ENCODE measurements around the gene DOCK6.

DOCK6 gene

DNA sequence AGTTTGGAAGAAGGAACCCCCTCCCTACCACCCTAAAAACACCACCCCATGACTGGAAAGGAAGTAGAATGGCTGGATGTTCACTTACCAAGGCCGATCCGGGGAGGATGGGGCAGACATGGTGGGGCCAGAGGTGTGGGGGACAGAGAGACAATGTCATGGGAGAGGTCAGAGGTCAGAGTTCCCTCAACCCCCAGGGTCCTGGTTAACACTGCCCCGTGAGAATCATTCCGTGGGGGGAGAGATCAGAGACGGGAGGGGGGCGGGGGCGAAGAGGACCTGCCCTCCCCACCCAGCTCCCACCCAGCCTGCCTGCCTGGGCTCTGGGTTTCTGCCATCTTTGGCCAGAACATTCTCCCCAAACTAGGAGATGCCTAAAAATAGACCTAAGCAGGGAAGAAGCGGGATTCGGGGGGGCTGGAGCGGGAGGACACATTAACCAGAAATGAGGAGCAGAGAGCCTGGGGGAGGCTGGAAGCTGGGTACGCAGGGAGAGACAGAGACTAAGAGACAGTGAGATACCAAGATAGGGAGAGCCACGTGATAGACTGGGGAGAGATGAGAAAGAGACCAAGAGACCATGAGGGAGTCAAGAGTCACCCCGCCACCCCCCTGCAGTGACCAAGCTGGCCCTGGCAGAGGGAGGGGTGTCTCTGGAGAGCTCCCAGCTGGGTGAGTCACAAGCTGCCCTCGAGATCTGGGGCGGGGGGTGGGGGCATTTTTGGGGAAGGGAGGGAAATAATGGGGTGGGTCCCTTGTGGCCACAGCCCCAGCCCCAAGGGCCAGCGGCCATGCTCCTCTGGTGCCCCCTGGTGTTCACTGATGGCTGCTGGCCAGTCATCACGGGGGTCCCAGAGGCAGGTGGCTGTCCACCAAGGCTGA lies 58.9 kb downstream of the DOCK6 start:
- Mint-ChIP-seq H3K4me1 (peaks cover 6% of the 10 kb centered on the region), H3K4me3 (no peak overlapping the region), H3K36me3 (peaks cover 4% of the 10 kb centered on the region), H3K9me3 (no peaks in the 10 kb centered on the region), H3K27ac (no peak overlapping the region)
- peak; percentile 29 for ATAC-seq
- DNase-seq (ENCODE audit: low spot score in 2 of 2) = no peak

DNA sequence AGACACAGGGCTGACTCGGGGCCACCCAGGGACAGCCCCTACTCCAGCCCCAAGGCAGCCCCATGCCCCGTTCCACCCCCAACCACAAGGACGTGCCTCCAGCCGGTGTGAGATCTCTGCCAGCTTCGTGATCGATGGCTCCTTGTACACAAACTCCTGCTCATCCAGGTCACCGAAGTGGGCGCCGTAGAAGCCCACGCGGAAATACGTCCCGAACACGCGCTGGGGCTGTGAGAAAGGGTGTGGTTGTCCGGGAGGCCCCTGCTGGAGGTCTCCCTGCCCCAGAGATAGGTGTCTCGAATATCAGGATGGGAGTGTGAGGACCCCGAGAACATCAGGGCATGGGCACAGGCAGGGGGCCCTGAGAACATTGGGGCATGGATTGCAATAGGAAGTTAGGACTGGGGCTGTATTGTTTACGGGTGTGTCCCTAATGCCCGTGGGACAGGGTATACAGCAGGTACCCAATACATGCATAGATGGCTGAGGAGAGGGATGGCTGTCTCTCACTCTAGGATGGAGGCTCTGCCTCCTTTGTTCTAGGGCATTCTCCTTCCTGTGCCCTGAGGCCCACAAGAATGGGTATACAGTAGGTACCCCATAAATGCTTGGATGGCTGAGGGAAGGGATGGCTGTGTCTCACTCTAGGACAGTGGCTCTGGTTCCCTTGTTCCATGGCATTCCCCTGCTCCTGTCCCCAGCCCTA lies 59.7 kb downstream of the DOCK6 start:
- Mint-ChIP-seq H3K4me3 (no peak overlapping the region), H3K9me3 (no peaks in the 10 kb centered on the region), H3K27ac (no peak overlapping the region), H3K36me3 (no peaks in the 10 kb centered on the region), H3K4me1 (peaks cover 6% of the 10 kb centered on the region)
- DNase-seq (ENCODE audit: low spot score in 2 of 2) = no peak
- no peak for ATAC-seq

DNA sequence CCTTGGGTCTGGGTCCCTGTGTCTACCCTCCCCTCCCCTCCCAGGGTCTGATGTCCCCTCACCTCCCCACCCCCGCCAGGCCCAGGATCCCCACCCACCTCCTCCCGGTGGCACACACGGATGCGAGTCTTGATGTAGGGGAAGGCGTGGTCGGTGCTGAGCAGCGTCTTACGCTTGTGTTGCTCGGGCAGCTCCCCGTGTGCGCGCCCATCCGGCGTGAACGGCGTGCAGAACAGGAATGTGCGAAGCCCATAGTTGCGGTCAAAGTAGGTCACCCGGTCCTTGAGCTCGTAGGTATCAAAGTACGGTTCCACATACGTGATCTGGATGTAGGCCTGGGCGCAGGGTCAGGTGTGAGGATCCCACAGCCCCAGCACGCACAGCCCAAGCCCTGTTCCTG lies 60.5 kb downstream of the DOCK6 start:
- Mint-ChIP-seq H3K27ac (no peak overlapping the region), H3K4me1 (peaks cover 6% of the 10 kb centered on the region), H3K9me3 (no peaks in the 10 kb centered on the region), H3K4me3 (no peak overlapping the region), H3K36me3 (no peaks in the 10 kb centered on the region)
- DNase-seq (ENCODE audit: low spot score in 2 of 2) = no peak
- no peak for ATAC-seq

DNA sequence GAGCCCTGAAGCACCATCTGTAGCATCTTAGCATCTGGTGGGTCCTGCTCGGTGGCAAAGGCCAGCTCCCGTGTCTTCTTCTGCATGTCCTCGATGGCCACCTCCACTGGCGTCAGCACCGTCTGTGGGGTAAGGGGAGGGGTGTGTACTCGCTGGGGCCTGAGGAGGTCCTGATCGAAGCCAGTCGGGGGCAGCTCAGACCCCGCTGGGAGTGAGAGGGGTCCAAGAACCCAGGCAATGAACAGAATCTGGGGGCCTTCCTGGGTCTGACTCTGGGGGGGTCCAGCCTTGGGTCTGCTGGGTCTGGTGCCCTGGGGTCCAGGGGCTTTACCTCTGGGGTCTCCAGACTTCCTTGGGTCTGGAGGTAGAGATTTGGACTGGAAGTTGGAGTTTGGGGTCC lies 61.4 kb downstream of the DOCK6 start:
- ATAC-seq = no peak
- H3K4me1 Mint-ChIP-seq = peaks cover 12% of the 10 kb centered on the region
- no peak for DNase-seq (ENCODE audit: low spot score in 2 of 2)
- no peaks in the 10 kb centered on the region for H3K36me3 Mint-ChIP-seq
- H3K9me3 Mint-ChIP-seq = no peaks in the 10 kb centered on the region
- H3K27ac Mint-ChIP-seq = no peak overlapping the region
- no peak overlapping the region for H3K4me3 Mint-ChIP-seq

DNA sequence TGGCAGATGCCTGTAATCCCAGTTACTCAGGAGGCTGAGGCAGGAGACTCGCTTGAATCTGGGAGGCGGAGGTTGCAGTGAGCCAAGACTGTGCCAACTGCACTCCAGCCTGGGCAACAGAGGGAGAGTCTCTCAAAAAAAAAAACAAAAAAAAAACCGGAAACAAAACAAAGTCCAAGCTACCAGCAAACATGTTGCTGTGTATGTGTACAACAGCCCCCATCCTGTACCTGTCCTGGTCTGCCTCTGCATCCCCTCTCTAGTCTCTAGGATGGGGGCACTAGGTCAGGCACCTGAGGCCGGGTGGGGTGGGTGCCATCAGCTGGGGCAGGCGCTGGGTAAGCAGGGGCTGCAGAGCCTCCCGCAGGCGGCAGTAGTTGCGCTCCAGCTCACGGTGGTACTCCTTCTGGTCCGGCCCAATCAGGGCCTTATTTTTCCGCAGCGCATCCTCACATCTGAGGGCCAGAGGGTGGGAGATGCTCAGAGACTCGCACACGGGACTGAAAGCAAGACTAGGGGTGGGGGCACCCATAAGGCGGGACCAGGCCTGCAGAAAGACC lies 62.2 kb downstream of the DOCK6 start:
- Mint-ChIP-seq H3K4me1 (peaks cover 12% of the 10 kb centered on the region), H3K36me3 (no peaks in the 10 kb centered on the region), H3K4me3 (no peak overlapping the region), H3K9me3 (no peaks in the 10 kb centered on the region), H3K27ac (no peak overlapping the region)
- DNase-seq (ENCODE audit: low spot score in 2 of 2) (no peak), ATAC-seq (no peak)

DNA sequence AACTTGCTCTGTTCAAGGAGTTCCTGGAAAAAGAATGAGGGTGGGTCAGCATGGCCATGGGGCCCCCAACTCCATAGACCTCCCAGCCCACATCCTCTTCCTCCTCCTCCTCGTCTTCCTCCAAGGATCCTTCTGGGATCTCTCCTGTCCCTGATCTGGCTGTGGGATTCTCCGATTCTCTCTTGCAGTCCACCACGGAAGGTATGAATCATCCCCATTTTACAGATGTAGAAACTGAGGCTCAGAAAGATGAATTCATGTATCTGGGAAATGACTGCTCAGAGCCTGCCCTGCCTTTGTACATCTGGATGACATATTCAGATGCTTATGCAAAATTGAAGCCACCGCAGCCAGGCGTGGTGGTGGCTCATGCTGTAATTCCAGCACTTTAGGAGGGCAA lies 62.8 kb downstream of the DOCK6 start:
- Mint-ChIP-seq H3K4me1 (peaks cover 12% of the 10 kb centered on the region), H3K36me3 (no peaks in the 10 kb centered on the region), H3K4me3 (no peak overlapping the region), H3K27ac (no peak overlapping the region), H3K9me3 (no peaks in the 10 kb centered on the region)
- DNase-seq (ENCODE audit: low spot score in 2 of 2) (no peak), ATAC-seq (no peak)

DNA sequence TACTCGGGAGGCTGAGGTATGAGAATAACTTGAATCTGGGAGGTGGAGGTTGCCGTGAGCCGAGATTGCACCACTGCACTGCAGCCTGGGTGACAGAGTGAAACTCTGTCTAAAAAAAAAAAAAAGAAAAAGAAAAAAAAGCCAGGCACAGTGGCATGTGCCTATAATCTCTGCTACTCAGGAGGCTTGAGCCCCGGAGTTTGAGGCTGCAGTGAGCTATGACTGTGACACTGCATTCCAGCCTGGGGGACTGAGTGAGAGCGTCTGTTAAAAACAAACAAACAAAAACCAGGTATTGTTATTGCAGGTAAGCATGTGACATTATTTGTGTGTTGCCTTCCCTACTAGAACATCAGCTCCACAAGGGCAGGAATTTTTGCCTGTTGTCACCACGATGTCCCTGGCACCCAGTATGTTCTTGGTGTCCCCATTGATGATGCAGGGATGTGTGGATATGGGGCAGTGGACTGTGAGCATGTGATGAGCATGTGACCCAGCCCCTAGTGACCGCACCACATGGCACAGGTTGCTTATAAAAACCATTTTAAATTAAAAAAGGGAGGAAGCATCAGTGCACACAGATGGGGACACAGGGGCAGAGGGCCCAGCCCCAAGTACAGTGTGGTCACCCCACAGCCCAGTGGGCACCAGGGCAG lies 63.4 kb downstream of the DOCK6 start:
- no peak for DNase-seq (ENCODE audit: low spot score in 2 of 2)
- H3K4me3 Mint-ChIP-seq = no peak overlapping the region
- H3K36me3 Mint-ChIP-seq = no peaks in the 10 kb centered on the region
- peaks cover 12% of the 10 kb centered on the region for H3K4me1 Mint-ChIP-seq
- H3K27ac Mint-ChIP-seq = no peak overlapping the region
- no peak for ATAC-seq
- no peaks in the 10 kb centered on the region for H3K9me3 Mint-ChIP-seq

DNA sequence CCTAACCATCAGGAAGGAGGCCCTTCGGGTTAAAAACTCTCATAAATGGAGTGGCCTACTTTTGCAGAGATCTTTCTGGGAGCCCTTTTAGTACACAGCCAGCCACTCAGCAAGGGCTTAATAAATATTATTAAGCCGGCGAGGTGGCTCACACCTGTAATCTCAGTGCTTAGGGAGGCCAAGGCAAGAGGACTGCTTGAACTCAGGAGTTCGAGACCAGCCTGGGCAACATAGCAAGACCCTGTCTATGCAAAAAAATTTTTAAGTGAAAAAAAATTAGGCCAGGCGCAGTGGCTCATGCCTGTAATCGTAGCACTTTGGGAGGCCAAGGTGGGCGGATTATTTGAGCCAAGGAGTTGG lies 64.2 kb downstream of the DOCK6 start:
- Mint-ChIP-seq H3K4me3 (peak overlapping the region; percentile 68), H3K9me3 (no peaks in the 10 kb centered on the region), H3K36me3 (no peaks in the 10 kb centered on the region), H3K27ac (no peak overlapping the region), H3K4me1 (peaks cover 6% of the 10 kb centered on the region)
- ATAC-seq = no peak
- no peak for DNase-seq (ENCODE audit: low spot score in 2 of 2)

DNA sequence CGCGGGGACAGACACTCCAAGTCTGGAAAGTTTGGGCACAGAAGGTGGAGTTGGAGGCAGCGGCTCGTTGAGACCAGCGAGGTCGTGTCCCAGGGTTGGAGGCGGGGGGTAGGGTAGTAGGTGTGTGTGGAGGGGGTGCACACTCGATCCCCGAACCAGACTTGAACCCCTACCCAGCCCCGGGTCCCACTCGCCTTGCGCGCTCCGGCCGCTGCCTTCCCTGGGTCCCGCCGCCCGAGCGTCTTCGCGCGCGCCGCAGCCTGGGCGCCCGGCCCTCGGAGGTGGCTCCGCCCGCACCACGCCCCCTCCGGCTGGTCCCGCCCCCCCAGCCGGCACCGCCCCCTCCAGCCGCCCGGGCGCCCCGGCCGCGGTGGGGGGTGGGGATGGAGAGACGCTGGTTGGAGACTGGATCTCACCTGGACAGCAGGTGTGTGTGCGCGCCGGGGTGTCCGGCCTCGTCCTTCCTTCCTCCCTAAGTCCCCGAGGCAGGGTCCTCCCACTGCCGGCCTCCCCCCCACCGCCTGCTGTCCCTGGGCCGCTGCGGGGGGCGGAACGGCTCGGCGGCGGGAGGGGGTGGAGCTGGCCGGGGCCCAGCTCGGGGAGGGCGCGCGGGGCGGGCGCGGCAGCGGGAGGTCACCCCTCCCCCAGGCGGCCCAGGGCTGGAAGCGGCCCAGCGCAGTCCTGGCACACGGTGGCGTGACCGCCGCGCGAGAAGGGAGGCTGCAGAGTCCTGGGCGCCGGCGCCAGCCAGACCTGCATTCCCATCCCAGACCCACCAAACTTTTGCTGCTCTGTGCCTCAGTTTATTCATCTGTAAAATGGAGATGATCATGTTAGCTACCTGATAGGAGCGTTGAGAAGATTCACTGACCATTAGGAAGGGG lies 64.8 kb downstream of the DOCK6 start, which contains the start of gene KANK2:
Gene KANK2 (minus strand): TSS at position 255 of the 884 bp plus-strand sequence. CDS start 3,034 bp downstream, outside the sequence.
- Mint-ChIP-seq H3K4me3 (peak within 1 kb of the TSS; percentile 68), H3K9me3 (no peaks in the 10 kb centered on the region), H3K4me1 (peaks cover 6% of the 10 kb centered on the region), H3K36me3 (no peaks in the 10 kb centered on the region), H3K27ac (no peak within 1 kb of the TSS)
- DNase-seq (ENCODE audit: low spot score in 2 of 2) (peak; percentile 88 to 91), ATAC-seq (peak; percentile 88)

DNA sequence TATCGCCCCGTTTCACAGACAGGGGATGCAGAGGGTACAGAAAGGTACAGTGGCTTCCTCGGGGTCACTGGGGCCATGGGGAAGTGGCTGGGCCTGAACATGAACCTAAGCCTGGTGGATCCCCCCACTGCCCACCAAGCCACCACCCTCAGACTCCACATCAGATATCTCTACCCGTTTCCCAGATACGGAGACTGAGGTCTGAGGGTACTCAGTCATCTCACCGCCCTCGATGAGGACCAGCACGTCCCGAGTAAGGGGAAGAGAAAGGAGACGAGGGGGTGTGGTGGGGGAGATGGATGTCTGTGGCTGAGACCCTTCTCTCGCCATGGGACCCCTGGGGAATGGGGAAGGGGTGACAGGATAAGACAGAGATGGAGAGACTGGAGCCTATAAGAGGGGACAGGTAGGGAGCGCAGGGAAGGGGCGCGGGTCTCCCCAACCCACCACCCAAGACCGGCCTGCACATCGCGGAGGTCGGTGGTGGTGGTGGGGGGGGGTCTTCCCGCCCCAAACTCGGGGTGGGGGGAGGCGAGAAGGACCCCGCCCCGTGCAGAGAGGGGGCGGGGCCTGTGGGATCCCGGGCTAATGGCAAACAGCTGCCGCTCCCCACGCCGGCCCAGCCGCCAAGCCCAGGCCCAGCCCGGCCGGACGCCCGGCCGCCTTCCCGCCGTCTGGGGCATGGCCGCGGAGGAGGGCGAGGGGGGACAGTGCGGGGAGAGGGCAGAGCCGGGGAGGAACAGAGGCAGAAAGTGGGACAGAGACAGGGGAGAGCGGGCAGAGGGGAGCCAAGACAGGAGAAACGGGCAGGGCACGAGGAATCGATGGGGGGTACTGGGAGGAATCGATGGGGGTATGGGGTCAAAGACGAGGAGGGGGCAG lies 65.7 kb downstream of the DOCK6 start:
- H3K4me3 Mint-ChIP-seq = peak overlapping the region; percentile 68
- no peak for DNase-seq (ENCODE audit: low spot score in 2 of 2)
- H3K4me1 Mint-ChIP-seq = peaks cover 6% of the 10 kb centered on the region
- ATAC-seq = no peak
- no peaks in the 10 kb centered on the region for H3K9me3 Mint-ChIP-seq
- H3K36me3 Mint-ChIP-seq = no peaks in the 10 kb centered on the region
- H3K27ac Mint-ChIP-seq = no peak overlapping the region

DNA sequence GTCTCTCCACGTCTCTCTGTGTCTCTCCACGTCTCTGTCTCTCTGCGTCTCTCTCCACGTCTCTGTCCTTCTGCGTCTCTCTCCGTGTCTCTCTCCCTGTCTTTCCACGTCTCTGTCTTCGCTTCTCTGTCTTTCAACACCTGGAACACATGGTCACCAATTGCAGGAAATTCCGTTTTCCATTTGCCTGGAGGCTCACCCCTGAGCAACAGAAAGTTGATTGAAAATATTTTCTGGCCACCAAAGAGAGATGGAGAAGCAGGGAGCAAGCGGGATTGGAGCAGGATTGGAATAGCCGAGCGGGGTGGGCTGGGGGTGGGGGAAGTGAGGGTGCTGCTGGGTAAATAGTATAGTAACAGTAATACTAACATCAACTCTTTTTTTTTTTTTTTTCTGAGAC lies 66.6 kb downstream of the DOCK6 start:
- no peaks in the 10 kb centered on the region for H3K9me3 Mint-ChIP-seq
- peak overlapping the region; percentile 68 for H3K4me3 Mint-ChIP-seq
- no peak overlapping the region for H3K27ac Mint-ChIP-seq

DNA sequence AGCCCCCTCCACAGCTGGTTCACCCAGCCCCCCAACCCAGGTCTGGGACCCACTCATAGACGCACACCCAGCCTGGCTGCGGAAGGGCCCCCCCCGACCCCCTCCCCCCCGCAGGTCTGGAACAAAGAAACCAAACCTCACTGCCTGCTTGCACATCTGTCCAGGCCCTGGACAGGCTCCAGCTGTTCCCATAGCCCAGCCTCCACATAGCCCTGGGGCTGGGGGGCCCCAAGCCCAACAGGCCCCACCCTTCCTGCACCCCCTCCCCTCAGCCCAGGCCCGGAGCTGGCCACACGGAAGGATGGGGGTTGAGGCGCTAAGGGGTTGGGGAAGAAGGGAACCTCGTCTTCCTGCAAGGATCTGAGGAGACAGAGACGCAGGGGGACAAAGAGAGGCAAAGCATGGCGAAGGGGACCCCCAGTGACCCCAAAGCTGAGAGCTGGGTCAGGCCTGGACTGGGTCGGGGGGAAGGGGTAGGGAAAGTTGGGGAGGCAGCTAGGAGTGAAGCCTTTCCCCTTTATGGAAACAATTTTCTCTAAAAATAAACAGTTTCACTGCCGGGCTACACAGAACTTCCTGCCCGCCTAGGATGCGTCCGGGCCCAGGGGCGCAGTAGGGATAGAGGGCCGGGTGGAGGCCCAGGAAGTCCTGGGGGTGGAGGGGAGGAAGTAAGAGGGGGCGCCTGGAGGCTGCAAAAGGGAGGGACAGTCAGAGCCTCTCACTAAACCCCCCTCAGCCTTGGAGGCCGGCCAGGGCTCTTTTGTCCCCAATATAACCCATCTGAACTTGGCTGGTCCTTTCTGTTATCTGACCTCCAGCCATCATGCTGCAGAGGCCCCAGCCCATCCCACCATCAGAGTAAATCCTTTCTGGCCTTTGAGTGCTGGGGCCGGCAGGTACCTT lies 67.4 kb downstream of the DOCK6 start:
- no peaks in the 10 kb centered on the region for H3K9me3 Mint-ChIP-seq
- DNase-seq (ENCODE audit: low spot score in 2 of 2) (no peak), ATAC-seq (no peak)
- no peak overlapping the region for H3K27ac Mint-ChIP-seq
- H3K36me3 Mint-ChIP-seq = no peaks in the 10 kb centered on the region
- peak overlapping the region; percentile 68 for H3K4me3 Mint-ChIP-seq
- H3K4me1 Mint-ChIP-seq = peaks cover 6% of the 10 kb centered on the region

More for the DNA sequence above, 66.6 kb downstream of the DOCK6 start:
- DNase-seq (ENCODE audit: low spot score in 2 of 2) (no peak), ATAC-seq (no peak)
- H3K4me1 Mint-ChIP-seq = peaks cover 6% of the 10 kb centered on the region
- H3K36me3 Mint-ChIP-seq = no peaks in the 10 kb centered on the region

DNA sequence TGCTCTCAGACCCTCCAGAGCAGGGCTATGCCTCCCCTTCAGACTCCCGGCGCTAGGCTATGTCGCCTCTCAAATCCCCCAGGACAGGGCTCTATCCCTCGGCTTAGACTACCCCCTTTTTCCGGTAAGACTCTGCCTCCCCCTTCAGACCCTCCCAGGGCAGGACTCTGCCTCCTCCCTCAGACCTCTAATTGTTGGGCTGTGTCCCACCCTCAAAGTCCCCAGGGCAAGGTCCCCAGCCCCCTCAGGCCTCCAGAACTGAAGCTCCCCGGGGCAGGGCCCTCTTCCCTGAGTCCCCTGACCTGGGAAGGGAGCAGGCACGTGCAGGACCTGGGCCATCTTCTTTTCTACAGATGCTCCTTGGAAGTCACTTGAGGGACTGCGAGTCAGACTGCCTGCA lies 68.2 kb downstream of the DOCK6 start:
- Mint-ChIP-seq H3K27ac (no peak overlapping the region), H3K4me1 (peaks cover 6% of the 10 kb centered on the region)

More for the DNA sequence above, 68.2 kb downstream of the DOCK6 start:
- ATAC-seq (no peak), DNase-seq (ENCODE audit: low spot score in 2 of 2) (no peak)
- no peak overlapping the region for H3K4me3 Mint-ChIP-seq
- no peaks in the 10 kb centered on the region for H3K36me3 Mint-ChIP-seq
- no peaks in the 10 kb centered on the region for H3K9me3 Mint-ChIP-seq

Data from stimulated activated effector memory CD8-positive, alpha-beta T cell treated with anti-CD3 and anti-CD28 coated beads, Interleukin-12 subunit alpha, Interleukin-12 subunit beta, amount 100 ng/mL, for 72 hours (primary cell).